Measurements from ENCODE around the gene EHF. TPM values are rescaled to one million over a fixed set of nuclear protein-coding genes. Genes with fewer than 3 reads are reported as not detected.
"Not testable (repeated sequence)": the region's sequence is repeated elsewhere in the genome, so short reads cannot be mapped to it uniquely, and the experiment has no call there.

The EHF gene
- total RNA-seq, 1 donor from 2014 or later = 0.22 TPM

DNA sequence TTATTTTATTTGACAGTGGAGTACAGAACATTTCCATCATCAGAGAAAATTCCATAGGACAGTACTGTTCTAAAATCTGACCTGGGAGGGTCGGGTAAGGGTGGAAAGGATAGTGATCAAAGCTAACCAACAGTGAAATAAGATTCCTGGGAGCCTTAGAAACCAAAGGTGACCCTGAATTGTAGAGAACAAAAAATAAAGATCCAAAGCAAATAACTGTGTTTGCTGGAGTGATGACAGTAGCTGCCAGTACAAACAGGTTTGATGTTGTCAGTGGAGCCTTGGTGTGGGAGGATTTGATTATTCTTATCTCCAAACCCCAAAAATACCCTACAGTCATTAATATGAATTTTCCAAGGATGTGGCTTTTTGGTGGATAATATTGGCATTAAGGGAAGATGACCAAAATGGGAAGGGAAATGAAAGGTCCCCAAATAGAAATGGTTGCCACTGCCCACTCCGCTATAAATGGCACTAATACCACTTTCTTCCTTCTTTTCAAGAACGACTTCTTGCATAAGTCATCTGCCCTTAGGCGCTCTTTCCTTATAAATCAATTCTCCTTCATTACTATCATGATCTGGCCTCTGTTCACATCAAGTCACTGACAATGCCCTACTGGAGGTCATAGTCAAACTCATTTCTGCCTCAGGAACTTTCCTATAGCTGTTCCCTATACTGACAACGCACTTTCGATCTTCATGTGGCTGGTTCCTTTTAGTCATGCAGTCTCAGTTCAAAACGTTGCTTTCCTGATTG, 44.4 kb downstream of the EHF start:
- no peak for DNase-seq (ENCODE audit: low spot score)

GRCh38 chr11:34667810-34668582, 47.1 kb downstream of the EHF start:
- DNase-seq (ENCODE audit: low spot score) = no peak

DNA sequence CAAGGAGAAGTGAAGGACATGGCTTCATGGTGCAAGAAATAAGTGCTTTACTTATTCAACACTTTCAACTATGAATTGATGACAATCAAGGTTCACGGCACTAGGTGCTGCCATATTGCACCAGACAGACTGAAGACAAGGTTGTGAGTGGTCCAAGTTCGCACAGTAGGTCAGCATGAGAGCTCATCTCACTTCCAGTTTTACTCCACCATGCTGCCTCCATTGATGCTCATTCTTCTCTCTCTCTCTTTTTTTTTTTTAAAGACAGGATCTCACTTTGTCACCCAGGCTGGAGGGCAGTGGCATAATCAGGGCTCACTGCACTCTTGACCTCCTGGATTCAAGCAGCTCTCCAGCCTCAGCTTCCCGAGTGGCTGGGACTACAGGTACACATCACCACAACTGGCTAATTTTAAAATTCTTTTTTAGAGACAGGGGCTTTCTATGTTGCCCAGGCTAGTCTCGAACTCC, 47.7 kb downstream of the EHF start:
- DNase-seq (ENCODE audit: low spot score) = no peak

DNA sequence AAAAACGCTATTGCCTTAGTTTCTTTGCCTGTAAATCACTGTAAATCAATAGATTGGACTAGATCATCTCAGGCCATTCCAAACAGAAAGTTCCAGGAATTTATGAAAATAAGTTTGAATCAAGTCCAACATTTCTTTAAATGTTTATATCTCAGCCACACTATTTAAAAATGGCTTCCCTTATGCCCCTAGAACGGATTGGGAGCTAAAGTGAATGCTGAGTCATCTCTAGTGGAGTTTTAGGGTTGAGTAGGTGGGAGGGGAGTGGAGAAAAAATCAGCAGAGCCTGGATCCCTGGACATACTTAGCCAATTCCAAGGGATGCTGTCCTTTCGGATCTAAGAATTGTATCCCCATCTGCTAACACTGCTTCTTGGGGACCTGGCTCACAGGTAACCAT, 48.6 kb downstream of the EHF start:
- no peak for DNase-seq (ENCODE audit: low spot score)

- DNase-seq (ENCODE audit: low spot score) = no peak
Measured at GRCh38 chr11:34671117-34671516, 50.2 kb downstream of the EHF start.

DNA sequence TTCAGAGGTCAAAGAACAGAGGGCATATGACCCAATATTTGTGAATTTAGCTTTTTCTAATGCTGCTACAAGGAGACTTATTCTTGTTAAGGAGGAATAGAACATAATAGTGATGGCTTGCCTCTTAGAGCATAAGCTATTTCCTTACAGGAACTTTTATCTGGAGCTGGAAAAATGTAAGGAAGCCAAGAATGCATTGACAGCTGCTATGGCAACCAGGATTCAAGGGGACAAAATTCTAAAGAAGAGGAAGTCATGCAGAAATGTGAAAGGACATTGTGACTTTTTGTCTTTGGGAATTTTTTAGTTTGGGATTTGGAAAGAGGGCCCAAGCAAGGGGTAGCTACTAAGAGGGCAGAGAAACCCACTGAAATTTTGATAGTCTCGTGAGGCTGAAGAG, 51.1 kb downstream of the EHF start:
- no peak for DNase-seq (ENCODE audit: low spot score)

GRCh38 chr11:34674038-34674437, 53.1 kb downstream of the EHF start:
- no peak for DNase-seq (ENCODE audit: low spot score)

GRCh38 chr11:34676227-34676626, 55.3 kb downstream of the EHF start:
- no peak for DNase-seq (ENCODE audit: low spot score)

- DNase-seq (ENCODE audit: low spot score) = no peak
Measured at GRCh38 chr11:34679681-34680080, 58.8 kb downstream of the EHF start.

DNA sequence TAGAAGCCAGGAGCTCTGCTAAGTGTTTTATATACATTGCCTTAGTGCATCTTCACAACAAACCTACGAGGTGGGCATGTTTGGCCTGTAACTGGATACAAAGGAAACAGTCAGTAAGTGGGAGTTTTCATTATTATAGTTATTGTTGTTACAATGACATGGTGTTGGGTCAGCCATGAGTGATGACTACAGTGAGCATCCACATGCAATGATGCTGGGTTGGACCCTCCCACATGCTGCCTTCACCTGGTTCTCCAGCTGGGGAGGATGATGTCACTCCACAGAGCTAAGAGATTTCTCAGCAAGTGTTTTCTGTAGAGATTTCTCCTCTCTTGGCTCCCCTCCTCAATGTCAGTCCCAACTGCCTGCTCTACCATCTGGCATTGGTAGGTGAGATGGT, 59.3 kb downstream of the EHF start:
- DNase-seq (ENCODE audit: low spot score) = no peak

DNA sequence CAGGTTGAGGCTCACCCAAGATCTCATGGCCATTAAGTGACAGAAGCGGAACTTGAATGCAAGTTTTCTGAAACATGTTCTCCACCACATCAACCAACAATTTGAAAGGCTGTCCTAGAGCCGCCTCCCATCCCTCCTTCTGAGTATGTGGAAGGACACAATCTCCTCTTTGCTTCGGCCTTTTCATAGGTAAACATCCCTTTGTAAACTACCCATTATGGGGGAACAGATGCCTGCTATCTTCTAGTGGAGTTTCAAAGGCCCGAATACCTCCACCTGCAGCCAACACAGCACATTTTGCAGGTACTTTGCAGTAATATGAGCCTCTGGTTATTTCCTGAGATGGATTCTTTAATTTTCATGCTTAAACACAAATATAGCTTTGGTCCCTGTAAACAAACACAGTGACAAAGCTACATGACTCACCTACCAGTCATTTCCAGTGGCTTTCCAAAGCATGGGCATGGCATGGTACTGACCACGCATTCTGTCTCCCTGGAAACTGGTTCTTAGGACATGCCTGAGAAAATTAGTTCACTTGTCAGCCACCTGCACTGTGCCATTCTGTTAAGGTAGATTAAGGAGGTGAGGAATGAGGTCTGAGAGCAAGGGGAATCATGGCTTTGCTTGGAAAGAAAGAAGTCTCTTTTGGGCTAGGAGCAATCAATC, 60.2 kb downstream of the EHF start:
- no peak for DNase-seq (ENCODE audit: low spot score)

DNA sequence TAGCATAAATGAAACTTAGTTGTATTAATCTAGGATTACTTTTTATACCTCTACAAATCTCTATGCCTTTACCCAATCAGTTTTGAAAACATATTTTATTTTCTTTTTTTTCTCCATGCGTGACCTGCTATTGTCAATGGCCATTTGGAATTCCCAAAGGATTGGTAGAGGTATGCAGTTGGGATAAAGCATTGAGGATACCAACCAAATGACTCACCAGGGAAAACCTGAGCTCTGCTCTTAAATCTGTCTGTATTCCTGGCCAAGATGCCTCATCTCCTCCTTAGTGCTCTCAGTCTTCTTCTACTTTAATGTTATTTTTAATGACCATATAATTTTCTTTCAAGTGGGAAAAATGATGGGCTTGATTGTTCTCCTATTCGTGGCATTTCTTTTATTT, 61.9 kb downstream of the EHF start:
- no peak for DNase-seq (ENCODE audit: low spot score)

- no peak for DNase-seq (ENCODE audit: low spot score)
Measured at GRCh38 chr11:34683396-34683795, 62.5 kb downstream of the EHF start.

- DNase-seq (ENCODE audit: low spot score) = no peak
Measured at GRCh38 chr11:34685864-34686263, 65.0 kb downstream of the EHF start.

DNA sequence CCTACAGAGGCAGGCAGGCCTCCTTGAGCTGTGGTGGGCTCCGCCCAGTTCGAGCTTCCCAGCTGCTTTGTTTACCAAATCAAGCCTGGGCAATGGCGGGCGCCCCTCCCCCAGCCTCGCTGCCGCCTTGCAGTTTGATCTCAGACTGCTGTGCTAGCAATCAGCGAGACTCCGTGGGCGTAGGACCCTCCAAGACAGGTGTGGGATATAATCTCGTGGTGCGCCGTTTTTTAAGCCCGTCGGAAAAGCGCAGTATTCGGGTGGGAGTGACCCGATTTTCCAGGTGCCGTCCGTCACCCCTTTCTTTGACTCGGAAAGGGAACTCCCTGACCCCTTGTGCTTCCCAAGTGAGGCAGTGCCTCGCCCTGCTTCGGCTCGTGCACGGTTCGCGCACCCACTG, 71.4 kb downstream of the EHF start:
- not testable (repeated sequence) for DNase-seq (ENCODE audit: low spot score)

DNA sequence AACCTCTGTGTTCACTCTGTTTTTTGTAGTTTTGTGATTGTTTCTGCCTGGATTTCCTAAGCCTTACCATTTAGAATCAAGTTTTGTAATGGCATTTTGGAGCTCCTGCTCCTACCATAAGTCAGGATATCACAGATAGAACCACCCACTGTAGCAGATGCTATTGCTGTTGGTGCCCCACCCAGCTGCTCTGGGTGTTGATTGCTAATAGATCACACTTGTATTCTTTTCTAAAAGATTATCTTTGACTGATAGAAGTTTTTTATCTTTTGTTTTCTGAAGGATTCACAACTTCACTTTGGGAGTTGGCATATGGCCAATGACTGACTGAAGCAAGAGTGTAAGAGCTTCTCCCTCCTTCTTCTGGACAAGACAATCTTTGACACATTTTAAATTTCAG, 76.0 kb downstream of the EHF start:
- DNase-seq (ENCODE audit: low spot score) = no peak

GRCh38 chr11:34706709-34707461, 86.0 kb downstream of the EHF start:
- DNase-seq (ENCODE audit: low spot score) = no peak

- no peak for DNase-seq (ENCODE audit: low spot score)
Measured at GRCh38 chr11:34707462-34707840, 86.6 kb downstream of the EHF start.

Data from mesenteric fat pad (tissue), 1 donor.